ENCODE data around the gene UQCC2. TPM values are rescaled to one million over a fixed set of nuclear protein-coding genes. Genes with fewer than 3 reads are reported as not detected.

UQCC2 gene
- total and polyA plus RNA-seq, 2 of the 8 experiments (the other 6 are each of a cell fraction or from before 2014, with no cell fraction given): 52.1 to 104 TPM

- Histone ChIP-seq H2BK12ac (ENCODE audit: low read depth, low read length) (no peak overlapping the region), H4K20me1 (replicated peaks in 1 of 2; ENCODE audit: control insufficient read depth in 1 of 2, insufficient read depth in 2 of 2, low read length in 2 of 2) (no peaks in the 10 kb centered on the region), H4K5ac (ENCODE audit: insufficient read length, low read depth, low read length) (no peak overlapping the region), H2AK5ac (ENCODE audit: low read depth, low read length) (no peak overlapping the region), H3K23ac (ENCODE audit: insufficient read length) (no peak overlapping the region), H2BK15ac (ENCODE audit: low read length) (peak overlapping the region; percentile 76; the same call in 1 of the 2 replicates), H3K4ac (replicated peaks; ENCODE audit: insufficient read length, low read depth, low read length) (no peak overlapping the region), H3K23me2 (ENCODE audit: low read depth, low read length) (no peaks in the 10 kb centered on the region), H3K27me3 (replicated peaks in 1 of 4; ENCODE audit: control insufficient read depth in 3 of 4, extremely low read depth in 1 of 4, insufficient read depth in 3 of 4, low read length in 3 of 4) (no peaks in the 10 kb centered on the region), H4K91ac (replicated peaks; ENCODE audit: insufficient read length, low read length) (peak overlapping the region; percentile 51), H3K56ac (replicated peaks; ENCODE audit: insufficient read length, low read depth, low read length) (no peak overlapping the region), H3K9me3 (ENCODE audit: insufficient read depth in 2 of 2, low read depth in 1 of 2, low read length in 1 of 2) (no peaks in the 10 kb centered on the region), H2BK5ac (ENCODE audit: low read depth, low read length) (no peak overlapping the region; the same call in 1 of the 2 replicates), H3K36me3 (ENCODE audit: control insufficient read depth in 2 of 4, insufficient read depth in 4 of 4, low read length in 3 of 4) (no peaks in the 10 kb centered on the region), H3K79me2 (ENCODE audit: control insufficient read depth in 1 of 2, insufficient read depth in 2 of 2, low read length in 2 of 2) (no peaks in the 10 kb centered on the region), H3K9ac (replicated peaks in 1 of 4; ENCODE audit: extremely low read depth in 1 of 4, low read depth in 3 of 4, low read length in 3 of 4) (no peak overlapping the region), H3K4me1 (replicated peaks in 1 of 4; ENCODE audit: control insufficient read depth in 3 of 4, insufficient read depth in 4 of 4, low read length in 3 of 4) (peaks cover 0 to 11% (median 7%) of the 10 kb centered on the region in 4 experiments; a peak in 6 of 7 replicates), H4K8ac (ENCODE audit: extremely low read depth, insufficient read depth, low read length) (no peak overlapping the region), H2BK120ac (replicated peaks; ENCODE audit: low read depth, low read length) (no peak overlapping the region), H3K79me1 (ENCODE audit: low read depth, low read length) (no peaks in the 10 kb centered on the region), H3K14ac (ENCODE audit: insufficient read length) (no peak overlapping the region), H2AFZ (ENCODE audit: low read length) (no peak overlapping the region), H2BK20ac (ENCODE audit: low read length) (0 out of 2 replicates have a peak overlapping the region, but pooled peaks have one; percentile 53), H3K27ac (ENCODE audit: low read depth, low read length) (no peak overlapping the region), H3K4me2 (ENCODE audit: insufficient read depth in 1 of 2, low read depth in 2 of 2, low read length in 2 of 2) (no peak overlapping the region), H3K18ac (ENCODE audit: extremely low read depth, low read length) (no peak overlapping the region), H3K4me3 (ENCODE audit: extremely low read depth in 1 of 4, insufficient read depth in 2 of 4, low read depth in 3 of 4, low read length in 4 of 4) (no peak overlapping the region)
- ChIA-PET POLR2A (ENCODE audit: partially characterized antibody) (no interaction called here), CTCF (ENCODE audit: partially characterized antibody) (interaction anchor here (1.2 to 12.0 kb wide), 3 partner anchors 6 to 17 kb away, joined by 4 to 171 read pairs (median 157); no protein-coding TSS in a partner anchor)
- DNase-seq (ENCODE audit: low read depth in 1 of 2, low spot score in 2 of 2) (no peak), FAIRE-seq (no peak)
- WGBS, 2 experiments (ENCODE audit: extremely low coverage in 1 of 2, insufficient coverage in 1 of 2, insufficient read length in 1 of 2, insufficient replicate concordance in 2 of 2, low coverage in 1 of 2, low lambda C conversion rate in 2 of 2, missing lambda C conversion rate in 1 of 2): 90% methylated on average over 1 of the region's 1 CpG; no CpG with 5 or more reads in 1 of the 2 experiments
- no peak for TF ChIP-seq KDM4A (IDR thresholded peaks at IDR 0.05; ENCODE audit: low read depth, low read length, severe bottlenecking)
- no peak for TF ChIP-seq SUZ12 (IDR thresholded peaks at IDR 0.05; ENCODE audit: low read length)
- TF ChIP-seq SIN3A (conservative IDR thresholded peaks at IDR 0.05 in 1 of 2, IDR thresholded peaks at IDR 0.05 in 1 of 2; ENCODE audit: low read depth in 1 of 2, low read length in 2 of 2): no peak
- TF ChIP-seq CBX8 (IDR thresholded peaks at IDR 0.05; ENCODE audit: borderline replicate concordance, low read depth, low read length): no peak
- no peak for TF ChIP-seq SIRT6 (IDR thresholded peaks at IDR 0.05; ENCODE audit: low read length)
- no peak for TF ChIP-seq BACH1 (IDR thresholded peaks at IDR 0.05; ENCODE audit: low read length)
- no peak for TF ChIP-seq SRF (IDR thresholded peaks at IDR 0.05; ENCODE audit: low read depth, low read length)
- TF ChIP-seq CEBPB (IDR thresholded peaks at IDR 0.05; ENCODE audit: low read depth, low read length): no peak
- no peak for TF ChIP-seq CHD2 (IDR thresholded peaks at IDR 0.05; ENCODE audit: low read length)
- TF ChIP-seq TEAD4 (IDR thresholded peaks at IDR 0.05; ENCODE audit: low read depth, low read length): no peak
- TF ChIP-seq HDAC2 (IDR thresholded peaks at IDR 0.05; ENCODE audit: borderline replicate concordance in 1 of 2, low read depth in 2 of 2, low read length in 2 of 2): no peak
- TF ChIP-seq EP300 (IDR thresholded peaks at IDR 0.05; ENCODE audit: borderline replicate concordance in 1 of 2, low read depth in 2 of 2, low read length in 2 of 2): no peak
- TF ChIP-seq E2F6 (IDR thresholded peaks at IDR 0.05): no peak
These were observed 41.1 kb upstream of the UQCC2 start for GRCh38 chr6:33752646-33753015.
